Measurements from ENCODE around the gene REEP6. TPM values are rescaled to one million over a fixed set of nuclear protein-coding genes. Genes with fewer than 3 reads are reported as not detected.

REEP6 gene
- total RNA-seq, 1 experiment from 2014 or later, result 9.2 TPM

DNA sequence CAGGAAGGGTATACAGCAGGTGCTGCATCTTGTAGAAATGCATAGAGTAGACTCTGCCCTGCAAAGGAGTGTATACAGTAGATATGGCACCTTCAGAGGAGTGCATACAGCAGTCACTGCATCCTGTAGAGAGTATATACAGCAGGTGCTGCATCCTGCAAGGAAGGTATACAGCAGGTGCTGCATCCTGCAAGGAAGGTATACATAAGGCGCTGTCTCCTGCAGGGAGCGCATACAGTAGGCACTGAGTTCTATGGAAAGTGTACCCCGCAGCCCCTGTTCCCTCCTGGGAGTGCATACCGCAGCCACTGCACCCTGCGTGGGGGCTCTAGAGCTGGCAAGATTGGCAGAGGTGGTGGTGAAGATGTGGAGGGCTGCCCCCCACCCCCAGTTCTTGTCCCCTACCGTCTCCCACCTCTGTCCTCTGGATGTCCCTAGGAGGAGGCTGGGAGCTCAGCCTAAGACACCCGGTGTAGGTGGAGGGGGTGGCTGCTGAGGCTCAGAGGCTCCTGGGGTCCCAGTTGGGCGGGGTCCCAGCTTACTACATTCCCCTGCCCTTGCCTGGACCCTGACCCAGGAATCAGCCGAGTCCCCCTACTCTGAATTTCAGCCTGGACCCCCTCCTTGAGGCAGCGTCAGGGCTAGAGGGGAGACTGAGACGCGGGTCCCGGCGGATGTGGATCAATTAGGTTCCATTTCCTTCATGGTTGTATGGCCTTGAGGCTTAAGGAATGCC, 24.2 kb downstream of the REEP6 start:
- intact Hi-C loops (cut with micrococcal nuclease; ENCODE audit: unreplicated experiment), result no loop called here

DNA sequence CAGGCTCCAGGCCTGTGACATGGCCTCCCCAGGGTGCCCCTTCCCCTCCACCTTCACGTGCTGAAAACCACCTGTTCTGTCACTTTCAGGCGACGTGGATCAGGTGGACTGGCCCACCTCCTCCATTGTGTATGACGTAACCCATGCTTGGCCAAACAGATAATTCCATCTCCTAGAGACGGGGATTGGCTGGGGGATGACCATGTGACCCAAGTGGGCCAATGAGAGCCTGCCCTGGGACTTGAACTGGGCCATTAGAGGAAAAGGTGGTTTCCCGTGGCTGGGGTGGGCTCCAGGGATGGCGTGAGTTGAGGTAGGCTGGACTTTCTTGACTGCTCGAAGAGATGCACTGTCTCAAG, 25.4 kb downstream of the REEP6 start:
- Histone ChIP-seq H3K4me1 (ENCODE audit: control insufficient read depth, insufficient read depth, low read length) (no peaks in the 10 kb centered on the region), H3K9me3 (ENCODE audit: control insufficient read depth, insufficient read depth, low read depth, low read length) (no peaks in the 10 kb centered on the region), H3K4me3 (ENCODE audit: low read depth in 2 of 2, low read length in 2 of 2) (no peak overlapping the region), H3K27ac (ENCODE audit: low read length) (no peak overlapping the region), H3K27me3 (ENCODE audit: control insufficient read depth, insufficient read depth, low read length) (no peaks in the 10 kb centered on the region), H3K36me3 (ENCODE audit: control insufficient read depth, insufficient read depth, low read length) (peaks cover 2% of the 10 kb centered on the region; the same call in 1 of the 2 replicates)
- ChIA-PET POLR2A (no interaction called here), CTCF (no interaction called here)
- in situ Hi-C loops (cut with HindIII; ENCODE audit: low pct_unique_long_range_greater_than_20kb, low sequenced_read_pairs), result no loop called here
- no peak for ATAC-seq
- no peak for DNase-seq (ENCODE audit: low read depth, low spot score)
- intact Hi-C loops (cut with micrococcal nuclease; ENCODE audit: unreplicated experiment), result no loop called here
- no TSS peak for BruUV-seq (replicated peaks)
- no peak for TF ChIP-seq POLR2AphosphoS5 (IDR thresholded peaks at IDR 0.05; ENCODE audit: low read depth, low read length)
- TF ChIP-seq, protein P1, sequence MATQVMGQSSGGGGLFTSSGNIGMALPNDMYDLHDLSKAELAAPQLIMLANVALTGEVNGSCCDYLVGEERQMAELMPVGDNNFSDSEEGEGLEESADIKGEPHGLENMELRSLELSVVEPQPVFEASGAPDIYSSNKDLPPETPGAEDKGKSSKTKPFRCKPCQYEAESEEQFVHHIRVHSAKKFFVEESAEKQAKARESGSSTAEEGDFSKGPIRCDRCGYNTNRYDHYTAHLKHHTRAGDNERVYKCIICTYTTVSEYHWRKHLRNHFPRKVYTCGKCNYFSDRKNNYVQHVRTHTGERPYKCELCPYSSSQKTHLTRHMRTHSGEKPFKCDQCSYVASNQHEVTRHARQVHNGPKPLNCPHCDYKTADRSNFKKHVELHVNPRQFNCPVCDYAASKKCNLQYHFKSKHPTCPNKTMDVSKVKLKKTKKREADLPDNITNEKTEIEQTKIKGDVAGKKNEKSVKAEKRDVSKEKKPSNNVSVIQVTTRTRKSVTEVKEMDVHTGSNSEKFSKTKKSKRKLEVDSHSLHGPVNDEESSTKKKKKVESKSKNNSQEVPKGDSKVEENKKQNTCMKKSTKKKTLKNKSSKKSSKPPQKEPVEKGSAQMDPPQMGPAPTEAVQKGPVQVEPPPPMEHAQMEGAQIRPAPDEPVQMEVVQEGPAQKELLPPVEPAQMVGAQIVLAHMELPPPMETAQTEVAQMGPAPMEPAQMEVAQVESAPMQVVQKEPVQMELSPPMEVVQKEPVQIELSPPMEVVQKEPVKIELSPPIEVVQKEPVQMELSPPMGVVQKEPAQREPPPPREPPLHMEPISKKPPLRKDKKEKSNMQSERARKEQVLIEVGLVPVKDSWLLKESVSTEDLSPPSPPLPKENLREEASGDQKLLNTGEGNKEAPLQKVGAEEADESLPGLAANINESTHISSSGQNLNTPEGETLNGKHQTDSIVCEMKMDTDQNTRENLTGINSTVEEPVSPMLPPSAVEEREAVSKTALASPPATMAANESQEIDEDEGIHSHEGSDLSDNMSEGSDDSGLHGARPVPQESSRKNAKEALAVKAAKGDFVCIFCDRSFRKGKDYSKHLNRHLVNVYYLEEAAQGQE (IDR thresholded peaks at IDR 0.05; ENCODE audit: insufficient read depth in 1 of 2, low read depth in 2 of 2, low read length in 1 of 2), result no peak
- TF ChIP-seq SIN3A (IDR thresholded peaks at IDR 0.05; ENCODE audit: borderline replicate concordance, insufficient read depth, low read depth, low read length), result no peak
- TF ChIP-seq CTCF (IDR thresholded peaks at IDR 0.05), result no peak
- no peak for TF ChIP-seq TCF7L2 (IDR thresholded peaks at IDR 0.05; ENCODE audit: low read depth, low read length)

More for the DNA sequence above, 24.2 kb downstream of the REEP6 start:
- BruUV-seq (replicated peaks), result no TSS peak
- ATAC-seq, result no peak
- H3K27ac ChIP-seq (ENCODE audit: low read length), result no peak overlapping the region
- H3K4me3 ChIP-seq (ENCODE audit: low read depth in 2 of 2, low read length in 2 of 2), result no peak overlapping the region
- no peaks in the 10 kb centered on the region for H3K27me3 ChIP-seq (ENCODE audit: control insufficient read depth, insufficient read depth, low read length)
- ChIA-PET CTCF (interaction anchor here (0.6 kb wide), 1 partner anchor 73 kb away, joined by 8 read pairs; no protein-coding TSS in a partner anchor), POLR2A (interaction anchor here (0.5 to 0.7 kb wide), 2 partner anchors 70 to 246 kb away, joined by 6 to 12 read pairs; no protein-coding TSS in a partner anchor)
- no peak for TF ChIP-seq SIN3A (IDR thresholded peaks at IDR 0.05; ENCODE audit: borderline replicate concordance, insufficient read depth, low read depth, low read length)
- TF ChIP-seq CTCF (IDR thresholded peaks at IDR 0.05), result no peak
- TF ChIP-seq POLR2AphosphoS5 (IDR thresholded peaks at IDR 0.05; ENCODE audit: low read depth, low read length), result no peak
- no peak for TF ChIP-seq TCF7L2 (IDR thresholded peaks at IDR 0.05; ENCODE audit: low read depth, low read length)
- TF ChIP-seq, protein P1 (IDR thresholded peaks at IDR 0.05; ENCODE audit: insufficient read depth in 1 of 2, low read depth in 2 of 2, low read length in 1 of 2), result no peak
- no peaks in the 10 kb centered on the region for H3K9me3 ChIP-seq (ENCODE audit: control insufficient read depth, insufficient read depth, low read depth, low read length)
- H3K36me3 ChIP-seq (ENCODE audit: control insufficient read depth, insufficient read depth, low read length), result peaks cover 2% of the 10 kb centered on the region; the same call in 1 of the 2 replicates
- no peak for DNase-seq (ENCODE audit: low read depth, low spot score)
- no peaks in the 10 kb centered on the region for H3K4me1 ChIP-seq (ENCODE audit: control insufficient read depth, insufficient read depth, low read length)
- in situ Hi-C loops (cut with HindIII; ENCODE audit: low pct_unique_long_range_greater_than_20kb, low sequenced_read_pairs), result no loop called here

Data from Panc1 (cell line).